Tibial nerve (tissue), 3 donors: ENCODE results near the gene SFXN5.

Experiments
- CTCF ChIP-seq, 5 experiments: fragments of 200-600 bp in 3 of 5; fragments of 450-650 bp in 2 of 5; sonication (generic) in 3 of 5; IDR thresholded peaks; one replicate each; pipeline ENCODE4 v1.5.1; 2016 to 2019; ENCODE audit warnings: antibody characterized with exemption in 5 of 5, mild to moderate bottlenecking in 3 of 5, moderate library complexity in 2 of 5
- POLR2A ChIP-seq, 2 donors: fragments of 450-650 bp; IDR thresholded peaks; one replicate each; pipeline ENCODE4 v1.6.1; 2017; ENCODE audit warnings: antibody characterized with exemption in 2 of 2, mild to moderate bottlenecking in 2 of 2, moderate library complexity in 2 of 2

DNA sequence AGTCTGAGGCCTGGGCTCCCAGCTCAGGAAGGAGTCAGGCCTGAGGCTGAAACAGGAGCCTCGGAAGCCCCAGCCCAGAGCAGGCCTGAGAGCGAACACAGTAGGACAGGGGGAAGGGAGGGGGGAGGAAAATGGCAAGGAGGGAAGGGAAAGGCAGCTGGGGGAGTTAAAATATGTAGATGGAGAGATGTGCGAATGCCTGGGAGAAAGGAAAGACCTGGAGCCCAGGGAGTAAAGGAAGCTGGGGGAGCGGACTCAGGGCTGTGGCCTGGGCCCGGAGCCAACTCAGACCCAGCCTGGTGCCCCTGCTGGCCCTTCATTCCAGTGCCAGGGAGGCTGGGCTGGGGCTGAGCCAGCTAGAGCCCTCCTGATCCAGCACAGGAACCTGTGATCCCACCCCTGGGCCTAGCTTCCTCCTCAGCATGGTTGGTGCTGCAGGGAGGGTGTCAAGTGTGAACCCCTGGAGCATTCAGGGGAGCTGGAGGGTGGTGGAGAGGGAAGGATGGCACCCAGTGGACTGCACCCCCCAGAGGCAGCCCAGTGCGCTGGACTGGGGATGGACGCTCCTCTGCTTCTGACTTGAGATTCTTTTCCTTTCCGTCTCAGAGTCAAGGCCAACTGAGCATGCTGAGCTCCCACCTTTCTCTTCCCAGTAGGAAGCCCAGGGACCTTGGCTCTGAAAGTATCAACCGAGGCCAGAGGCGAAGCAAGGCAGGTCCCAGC is 107.9 kb downstream of the SFXN5 start:
- TF ChIP-seq CTCF (IDR thresholded peaks at IDR 0.05) (no peak), POLR2A (IDR thresholded peaks at IDR 0.05) (no peak)
